DOHH2 (cell line): Measurements from ENCODE around the gene DOCK1.

ENCODE experiments used
- H3F3A ChIP-seq: fragments of 200-600 bp; sonication (generic), shearing (Covaris generic); 2 replicates; pipeline ENCODE4 v1.6.0; 2016; ENCODE audit warnings: antibody characterized with exemption, mild to moderate bottlenecking; ENCODE audit not compliant: control insufficient read depth, insufficient read depth
- H3K27ac ChIP-seq: fragments of 200-600 bp; sonication (generic); 2 replicates; pipeline ENCODE4 v1.5.1; 2014; ENCODE audit warnings: low read depth, mild to moderate bottlenecking, low read length, moderate library complexity
- H3K27me3 ChIP-seq: fragments of 200-600 bp; sonication (generic); 2 replicates; pipeline ENCODE4 v1.6.1; 2014; ENCODE audit warnings: mild to moderate bottlenecking, low read length, mixed read lengths; ENCODE audit not compliant: control insufficient read depth
- H3K36me3 ChIP-seq: fragments of 200-600 bp; sonication (generic); 2 replicates; pipeline ENCODE4 v1.6.1; 2014; ENCODE audit warnings: mild to moderate bottlenecking, low read length, moderate library complexity, mixed read lengths; ENCODE audit not compliant: control insufficient read depth
- H3K4me1 ChIP-seq: fragments of 200-600 bp; sonication (generic); 2 replicates; pipeline ENCODE4 v1.6.1; 2014; ENCODE audit warnings: mild to moderate bottlenecking, low read length, mixed read lengths; ENCODE audit not compliant: control insufficient read depth
- H3K4me2 ChIP-seq: fragments of 200-600 bp; sonication (generic); 2 replicates; pipeline ENCODE4 v1.6.0; 2014; ENCODE audit warnings: mild to moderate bottlenecking, low read length, moderate library complexity
- H3K4me3 ChIP-seq: fragments of 200-600 bp; sonication (generic); 2 replicates; pipeline ENCODE4 v1.5.1; 2014; ENCODE audit warnings: mild to moderate bottlenecking, low read length, mixed read lengths
- H3K79me2 ChIP-seq: fragments of 200-600 bp; sonication (generic); 2 replicates; pipeline ENCODE4 v1.6.1; 2014; ENCODE audit warnings: mild to moderate bottlenecking, low read length, mixed read lengths; ENCODE audit not compliant: control insufficient read depth
- H3K9me2 ChIP-seq: fragments of 200-600 bp; sonication (generic); replicated peaks from 2 replicates; pipeline ENCODE4 v1.6.1; 2014; ENCODE audit warnings: mild to moderate bottlenecking, low read length, mixed read lengths; ENCODE audit not compliant: control insufficient read depth
- H3K9me3 ChIP-seq: fragments of 200-600 bp; sonication (generic); 2 replicates; pipeline ENCODE4 v1.6.1; 2014; ENCODE audit warnings: antibody characterized with exemption, low read length, mixed read lengths; ENCODE audit not compliant: control insufficient read depth, insufficient read depth
- H4K20me1 ChIP-seq: fragments of 200-600 bp; sonication (generic); 2 replicates; pipeline ENCODE4 v1.6.0; 2014; ENCODE audit warnings: low read depth, mild to moderate bottlenecking, antibody characterized with exemption, low read length, moderate library complexity; ENCODE audit not compliant: control insufficient read depth, insufficient read depth
- CTCF ChIP-seq: fragments of 200-600 bp; sonication (generic); IDR thresholded peaks from one replicate; pipeline ENCODE4 v1.5.1; 2014; ENCODE audit warnings: antibody characterized with exemption, mild to moderate bottlenecking, low read depth, low read length; ENCODE audit not compliant: poor library complexity, severe bottlenecking
- EZH2phosphoT487 ChIP-seq: fragments of 200-600 bp; sonication (generic); IDR thresholded peaks from 2 replicates; pipeline ENCODE4 v1.6.1; 2017; ENCODE audit warnings: borderline replicate concordance, mild to moderate bottlenecking, antibody characterized with exemption, low read length, moderate library complexity, mixed read lengths

DOCK1 gene

GRCh38 chr10:127210936-127211466 lies 305.8 kb downstream of the DOCK1 start:
- no peaks in the 10 kb centered on the region for H3K9me2 ChIP-seq
- H3K4me2 ChIP-seq, result no peak overlapping the region
- no peak overlapping the region for H3K4me3 ChIP-seq
- no peaks in the 10 kb centered on the region for H3K36me3 ChIP-seq
- H3K27me3 ChIP-seq, result no peaks in the 10 kb centered on the region
- H3K9me3 ChIP-seq, result no peaks in the 10 kb centered on the region
- H3K79me2 ChIP-seq, result no peaks in the 10 kb centered on the region
- no peaks in the 10 kb centered on the region for H3F3A ChIP-seq
- H4K20me1 ChIP-seq, result no peaks in the 10 kb centered on the region
- no peak overlapping the region for H3K27ac ChIP-seq
- no peaks in the 10 kb centered on the region for H3K4me1 ChIP-seq
- TF ChIP-seq CTCF, result no peak
- no peak for TF ChIP-seq EZH2phosphoT487

DNA sequence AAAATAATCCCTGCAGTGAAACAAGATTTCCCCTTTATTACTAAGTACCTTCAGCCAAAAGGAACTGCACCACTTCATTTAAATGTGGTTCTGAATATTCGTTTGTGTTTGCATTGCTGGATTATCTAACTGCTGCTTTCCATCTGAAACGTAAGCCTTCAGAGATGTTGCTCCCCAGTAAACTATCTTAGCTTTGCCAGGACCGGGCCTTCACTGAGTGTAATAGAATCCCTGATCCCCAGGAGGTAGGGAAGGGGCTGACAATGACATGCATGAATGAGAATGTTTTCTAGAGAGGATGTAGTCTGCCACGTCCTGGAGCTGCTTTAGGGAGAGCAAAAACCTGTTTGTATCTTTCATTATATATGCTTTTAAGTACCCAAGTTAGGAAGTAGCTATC lies 310.6 kb downstream of the DOCK1 start:
- no peaks in the 10 kb centered on the region for H3K36me3 ChIP-seq
- no peaks in the 10 kb centered on the region for H3K79me2 ChIP-seq
- H4K20me1 ChIP-seq, result no peaks in the 10 kb centered on the region
- no peaks in the 10 kb centered on the region for H3K9me2 ChIP-seq
- no peak overlapping the region for H3K4me2 ChIP-seq
- no peak overlapping the region for H3K27ac ChIP-seq
- no peaks in the 10 kb centered on the region for H3K9me3 ChIP-seq
- H3F3A ChIP-seq, result no peaks in the 10 kb centered on the region
- TF ChIP-seq CTCF (no peak), EZH2phosphoT487 (no peak)
- no peaks in the 10 kb centered on the region for H3K27me3 ChIP-seq
- no peaks in the 10 kb centered on the region for H3K4me1 ChIP-seq
- no peak overlapping the region for H3K4me3 ChIP-seq

DNA sequence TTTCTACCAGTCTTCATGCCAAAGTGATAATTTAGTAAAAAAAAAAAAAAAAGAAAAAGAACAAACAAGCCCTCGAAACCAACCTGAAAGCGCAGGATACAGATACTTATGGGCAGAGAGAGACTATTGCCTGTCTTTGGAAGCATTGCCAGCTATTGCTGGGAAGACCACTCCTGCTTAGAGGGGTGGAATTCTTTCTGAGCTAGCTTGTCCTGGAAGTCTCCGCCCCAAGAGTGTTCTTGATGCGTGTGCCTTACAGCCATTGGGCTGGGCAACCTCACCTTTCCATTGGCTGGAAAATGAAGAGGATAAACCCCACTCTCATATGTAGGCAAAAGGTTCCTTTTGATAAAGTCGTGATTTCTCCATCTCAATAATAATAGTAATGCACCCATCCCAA lies 311.0 kb downstream of the DOCK1 start:
- TF ChIP-seq EZH2phosphoT487 (no peak), CTCF (no peak)
- H3K79me2 ChIP-seq, result no peaks in the 10 kb centered on the region
- no peaks in the 10 kb centered on the region for H3K4me1 ChIP-seq
- H3K4me3 ChIP-seq, result no peak overlapping the region
- no peaks in the 10 kb centered on the region for H4K20me1 ChIP-seq
- no peak overlapping the region for H3K4me2 ChIP-seq
- no peaks in the 10 kb centered on the region for H3K9me3 ChIP-seq
- no peaks in the 10 kb centered on the region for H3K36me3 ChIP-seq
- H3K27me3 ChIP-seq, result no peaks in the 10 kb centered on the region
- H3F3A ChIP-seq, result no peaks in the 10 kb centered on the region
- H3K9me2 ChIP-seq, result no peaks in the 10 kb centered on the region
- H3K27ac ChIP-seq, result no peak overlapping the region

- TF ChIP-seq CTCF (no peak), EZH2phosphoT487 (no peak)
- no peak overlapping the region for H3K4me2 ChIP-seq
- H3K27me3 ChIP-seq, result no peaks in the 10 kb centered on the region
- H3F3A ChIP-seq, result no peaks in the 10 kb centered on the region
- H3K27ac ChIP-seq, result no peak overlapping the region
- H3K9me3 ChIP-seq, result no peaks in the 10 kb centered on the region
- no peaks in the 10 kb centered on the region for H3K4me1 ChIP-seq
- no peak overlapping the region for H3K4me3 ChIP-seq
- H3K79me2 ChIP-seq, result no peaks in the 10 kb centered on the region
- no peaks in the 10 kb centered on the region for H4K20me1 ChIP-seq
- no peaks in the 10 kb centered on the region for H3K36me3 ChIP-seq
- no peaks in the 10 kb centered on the region for H3K9me2 ChIP-seq
These were observed 311.6 kb downstream of the DOCK1 start for GRCh38 chr10:127216786-127217185.
